Right cardiac atrium (tissue), 5 donors: ENCODE measurements around the gene SLC6A4. TPM values are rescaled to one million over a fixed set of nuclear protein-coding genes. Genes with fewer than 3 reads are reported as not detected.

Source experiments
- ATAC-seq, 2 donors: fragments of 200-7000 bp; cut with Tn5 transposase; one replicate each; pipeline versions ENCODE4 v1.8.0 to v1.9.1; 2020; ENCODE audit warnings: moderate library complexity in 2 of 2, mild to moderate bottlenecking in 1 of 2
- DNase-seq, 3 donors: peaks; one replicate each; pipeline ENCODE4 v3.0.0-alpha.2; 2020
- H3K27ac ChIP-seq: one replicate; pipeline ENCODE4 v1.5.1; 2013; ENCODE audit warnings: mild to moderate bottlenecking, low read length, control low read depth, moderate library complexity
- H3K27me3 ChIP-seq: one replicate; pipeline ENCODE4 v1.6.1; 2013; ENCODE audit not compliant: control insufficient read depth, insufficient read depth
- H3K4me1 ChIP-seq: one replicate; pipeline ENCODE4 v1.6.1; 2013; ENCODE audit warnings: low read length; ENCODE audit not compliant: control insufficient read depth, insufficient read depth
- H3K4me3 ChIP-seq: one replicate; pipeline ENCODE4 v1.5.1; 2013; ENCODE audit warnings: low read length, control low read depth
- H3K9me3 ChIP-seq: one replicate; pipeline ENCODE4 v1.6.1; 2013; ENCODE audit warnings: low read length; ENCODE audit not compliant: control insufficient read depth
- WGBS: extraction: QIAGEN DNeasy Blood & Tissue Kit; methylation state at CpG from one replicate; pipeline ENCODE4 v1.1.7; 2013; 5-methylcytosine and 5-hydroxymethylcytosine counted together
- intact Hi-C, 4 donors: fragments of 100-400 bp; cut with DNase I; formaldehyde crosslinking; loops; one replicate each; pipeline versions ENCODE4 v1.11.0 to v1.14.0; 2022 to 2023
- polyA plus RNA-seq: library from polyadenylated mRNA; stranded (reverse); fragments of 200-250 nt; gene quantifications from one replicate; pipeline ENCODE4 v1.2.3, GENCODE V29; 2013
- total RNA-seq, 4 donors: library from RNA; stranded (reverse); fragmentation: NEBNext Ultra II Directional; extraction: Animal tissue kit (Norgen Biotek cat#: 25700); gene quantifications; one replicate each; pipeline ENCODE4 v1.2.1, GENCODE V29; 2021
- donor health status: healthy with polysubstance abuse.
- donor health status: DM: no; HTN: yes; CAD: no.
- donor health status: DM: no; HTN: no; CAD: no.
- donor health status: DM: no; HTN: yes; CAD: no; lungs with severe emphysema.
- donor health status: DM: yes; HTN: yes; CAD: no.

Gene SLC6A4
- total and polyA plus RNA-seq, 5 donors: 0.19 to 3.3 (median 1.1) TPM

DNA sequence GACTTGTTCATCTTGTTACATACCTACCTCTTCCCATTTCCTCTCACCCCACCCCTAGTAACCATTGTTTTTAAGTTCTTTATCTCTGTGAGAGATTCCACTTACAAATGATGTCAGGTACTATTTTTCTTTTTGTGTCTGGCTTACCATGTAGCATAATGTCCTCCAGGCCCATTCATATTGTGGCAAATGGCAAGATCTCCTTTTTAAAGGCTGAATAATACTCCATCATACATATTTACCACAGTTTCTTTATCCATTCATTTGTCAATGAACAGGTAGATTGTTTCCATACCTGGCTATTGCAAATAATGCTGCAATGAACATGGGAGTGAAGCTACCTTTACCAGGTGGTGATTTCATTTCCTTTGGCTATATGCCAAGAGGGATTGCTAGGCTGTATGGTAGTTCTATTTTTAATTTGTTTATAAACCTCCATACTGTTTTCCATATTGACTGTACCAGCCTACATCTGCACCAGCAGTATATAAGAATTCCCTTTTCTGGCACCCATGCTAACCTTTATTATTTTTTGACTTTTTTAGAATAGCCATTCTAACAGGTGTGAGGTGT is 65.0 kb downstream of the SLC6A4 start:
- Histone ChIP-seq H3K4me1 (no peaks in the 10 kb centered on the region), H3K4me3 (no peak overlapping the region), H3K9me3 (no peaks in the 10 kb centered on the region), H3K27me3 (no peaks in the 10 kb centered on the region), H3K27ac (no peak overlapping the region)
- ATAC-seq (no peak), DNase-seq (no peak)
- intact Hi-C loops: no loop called here

GRCh38 chr17:30165960-30166359 is 69.5 kb downstream of the SLC6A4 start:
- WGBS: 76% methylated on average over 1 of the region's 1 CpG
- Histone ChIP-seq H3K9me3 (no peaks in the 10 kb centered on the region), H3K4me3 (no peak overlapping the region), H3K4me1 (no peaks in the 10 kb centered on the region), H3K27me3 (no peaks in the 10 kb centered on the region), H3K27ac (no peak overlapping the region)
- intact Hi-C loops: no loop called here
- no peak for ATAC-seq
- no peak for DNase-seq

DNA sequence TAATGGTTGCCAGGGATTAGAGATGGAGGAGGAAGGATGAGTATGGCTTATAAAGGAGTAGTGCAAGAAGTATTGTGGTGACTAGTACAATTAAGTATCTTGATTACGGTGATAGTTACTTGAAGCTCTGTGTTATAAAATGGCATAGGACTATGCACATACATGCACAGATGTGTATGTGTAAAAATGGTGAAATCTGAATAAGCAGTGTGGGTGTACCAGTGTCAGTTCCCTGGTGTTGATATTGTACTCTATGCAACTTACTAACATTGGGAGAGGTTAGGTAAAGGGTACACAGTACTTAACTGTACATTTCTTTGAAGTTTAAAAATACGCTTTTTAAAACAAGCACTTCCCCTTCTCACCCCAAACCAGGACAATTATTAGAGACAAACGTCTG is 70.3 kb downstream of the SLC6A4 start:
- Histone ChIP-seq H3K9me3 (no peaks in the 10 kb centered on the region), H3K4me1 (no peaks in the 10 kb centered on the region), H3K4me3 (no peak overlapping the region), H3K27me3 (no peaks in the 10 kb centered on the region), H3K27ac (no peak overlapping the region)
- intact Hi-C loops: no loop called here
- WGBS: 79% methylated on average over 3 of the region's 3 CpGs
- no peak for ATAC-seq
- no peak for DNase-seq

DNA sequence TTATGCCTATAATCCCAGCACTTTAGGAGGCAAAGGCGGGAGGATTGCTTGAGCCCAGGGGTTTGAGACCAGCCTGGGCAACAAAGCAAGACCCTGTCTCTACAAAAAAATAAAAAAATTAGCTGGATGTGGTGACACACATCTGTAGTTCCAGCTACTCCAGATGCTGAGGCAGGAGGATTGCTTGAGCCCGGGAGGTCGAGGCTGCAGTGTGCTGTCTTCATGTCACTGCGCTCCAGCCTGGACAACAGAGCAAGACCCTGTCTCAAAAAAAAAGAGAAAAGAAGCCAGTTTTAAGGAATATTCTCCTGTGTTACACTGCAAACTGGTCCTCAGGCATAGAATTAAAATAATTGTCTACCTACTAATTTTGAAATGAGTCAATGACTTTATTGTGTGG is 71.0 kb downstream of the SLC6A4 start:
- no peak for DNase-seq

DNA sequence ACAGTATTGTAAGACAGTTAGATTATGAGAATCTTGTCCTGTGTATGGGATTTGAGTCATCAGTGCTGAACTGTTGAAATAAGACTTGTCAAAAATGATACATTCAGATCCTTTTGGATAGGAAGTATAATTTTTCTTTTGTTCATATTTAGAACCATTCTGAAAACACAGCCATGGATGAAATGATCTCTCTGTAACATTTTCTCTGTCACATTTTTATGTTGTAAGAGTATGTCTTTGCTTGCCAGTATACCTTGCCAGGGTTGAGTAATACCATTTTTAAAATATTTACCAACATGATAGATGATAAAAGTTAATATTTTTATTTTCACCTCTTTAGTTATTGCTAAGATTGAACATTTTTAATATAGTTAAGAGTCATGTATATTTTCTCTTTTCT is 73.9 kb downstream of the SLC6A4 start:
- Histone ChIP-seq H3K27ac (no peak overlapping the region), H3K9me3 (no peaks in the 10 kb centered on the region), H3K27me3 (no peaks in the 10 kb centered on the region), H3K4me1 (no peaks in the 10 kb centered on the region), H3K4me3 (no peak overlapping the region)
- intact Hi-C loops: no loop called here
- DNase-seq (no peak), ATAC-seq (no peak)

More for the DNA sequence above, 71.0 kb downstream of the SLC6A4 start:
- Histone ChIP-seq H3K27ac (no peak overlapping the region), H3K4me1 (no peaks in the 10 kb centered on the region), H3K4me3 (no peak overlapping the region), H3K9me3 (no peaks in the 10 kb centered on the region), H3K27me3 (no peaks in the 10 kb centered on the region)
- 91% methylated on average over 4 of the region's 4 CpGs for WGBS
- ATAC-seq: no peak
- intact Hi-C loops: no loop called here

DNA sequence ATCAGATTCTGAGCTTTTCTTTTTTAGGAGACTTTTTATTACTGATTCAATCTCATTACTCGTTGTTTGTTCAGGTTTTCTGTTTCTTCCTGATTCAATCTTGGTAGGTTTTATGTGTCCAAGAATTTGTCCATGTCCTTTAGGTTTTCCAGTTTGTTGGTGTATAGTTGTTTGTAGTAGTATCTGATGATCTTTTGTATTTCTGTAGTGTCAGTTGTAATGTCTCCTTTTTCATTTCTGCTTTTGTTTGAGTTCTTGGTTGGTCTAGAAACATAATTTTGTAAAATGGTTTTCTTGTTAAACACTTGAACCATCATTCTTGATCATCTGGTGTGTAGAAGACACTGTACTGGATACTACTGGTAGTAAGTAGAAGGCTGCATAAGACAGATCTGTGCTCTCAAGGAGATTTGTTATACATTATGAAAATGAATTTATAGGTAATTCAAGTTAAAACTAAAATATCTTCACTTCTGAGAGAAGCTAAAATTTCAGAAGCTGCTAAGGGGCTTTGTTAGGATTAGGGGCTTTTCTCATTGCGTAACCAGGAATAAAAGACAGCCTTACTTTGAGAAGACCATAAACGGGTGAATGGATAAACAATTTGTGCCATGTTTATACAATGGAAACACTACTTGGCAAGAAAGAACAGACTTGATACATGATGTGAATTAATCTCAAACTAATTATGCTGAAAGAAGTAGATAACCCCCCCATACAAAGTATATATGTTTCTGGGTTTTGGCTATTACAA is 74.9 kb downstream of the SLC6A4 start:
- H3K27ac ChIP-seq: no peak overlapping the region
- no peaks in the 10 kb centered on the region for H3K27me3 ChIP-seq
- H3K4me3 ChIP-seq: no peak overlapping the region
- no peak for ATAC-seq
- intact Hi-C loops: no loop called here
- WGBS: 97% methylated on average over 3 of the region's 3 CpGs
- no peak for DNase-seq
- no peaks in the 10 kb centered on the region for H3K9me3 ChIP-seq
- no peaks in the 10 kb centered on the region for H3K4me1 ChIP-seq

GRCh38 chr17:30158896-30159625 is 76.4 kb downstream of the SLC6A4 start:
- WGBS: 92% methylated on average over 3 of the region's 3 CpGs
- Histone ChIP-seq H3K4me1 (no peaks in the 10 kb centered on the region), H3K27me3 (no peaks in the 10 kb centered on the region), H3K27ac (no peak overlapping the region), H3K4me3 (no peak overlapping the region), H3K9me3 (no peaks in the 10 kb centered on the region)
- DNase-seq (no peak), ATAC-seq (no peak)
- intact Hi-C loops: no loop called here

- WGBS: over 99% methylated on average over 2 of the region's 2 CpGs
- H3K4me1 ChIP-seq: no peaks in the 10 kb centered on the region
- H3K27ac ChIP-seq: no peak overlapping the region
- no peaks in the 10 kb centered on the region for H3K27me3 ChIP-seq
- intact Hi-C loops: no loop called here
- no peak for ATAC-seq
- H3K4me3 ChIP-seq: no peak overlapping the region
- DNase-seq: no peak
- H3K9me3 ChIP-seq: no peaks in the 10 kb centered on the region
Observed at GRCh38 chr17:30155389-30155788, 80.1 kb downstream of the SLC6A4 start.

DNA sequence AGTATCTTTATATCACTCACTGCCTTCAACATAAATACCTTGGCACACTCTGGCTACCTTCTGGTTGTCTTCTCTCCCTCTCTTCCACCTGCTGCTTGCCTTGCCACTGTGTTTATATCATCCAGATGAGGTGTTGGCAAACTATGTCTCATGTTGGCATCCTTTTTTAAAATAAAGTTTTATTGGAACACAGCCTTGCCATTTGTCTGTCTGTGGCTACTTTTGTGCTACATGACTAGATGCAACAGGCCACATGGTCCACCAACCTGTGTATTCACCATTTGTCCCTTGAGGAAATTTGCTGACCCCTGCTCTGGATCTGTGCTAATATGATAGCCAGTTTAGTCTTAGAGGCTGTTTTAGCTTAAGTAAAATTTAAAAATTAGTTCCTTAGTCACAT is 82.0 kb downstream of the SLC6A4 start:
- DNase-seq: no peak
- no peak overlapping the region for H3K4me3 ChIP-seq
- H3K27me3 ChIP-seq: no peaks in the 10 kb centered on the region
- ATAC-seq: no peak
- H3K9me3 ChIP-seq: no peaks in the 10 kb centered on the region
- H3K27ac ChIP-seq: no peak overlapping the region
- intact Hi-C loops: no loop called here
- H3K4me1 ChIP-seq: no peaks in the 10 kb centered on the region

- no peak overlapping the region for H3K4me3 ChIP-seq
- DNase-seq: no peak
- 96% methylated on average over 4 of the region's 4 CpGs for WGBS
Observed at GRCh38 chr17:30151471-30151870, 84.0 kb downstream of the SLC6A4 start.

GRCh38 chr17:30148376-30148775 is 87.1 kb downstream of the SLC6A4 start:
- DNase-seq (no peak), ATAC-seq (no peak)
- intact Hi-C loops: no loop called here
- no peaks in the 10 kb centered on the region for H3K27me3 ChIP-seq
- no peak overlapping the region for H3K27ac ChIP-seq
- H3K9me3 ChIP-seq: no peaks in the 10 kb centered on the region
- H3K4me1 ChIP-seq: no peaks in the 10 kb centered on the region
- 98% methylated on average over 1 of the region's 1 CpG for WGBS
- H3K4me3 ChIP-seq: no peak overlapping the region

More at GRCh38 chr17:30151471-30151870, 84.0 kb downstream of the SLC6A4 start:
- intact Hi-C loops: no loop called here
- Histone ChIP-seq H3K27me3 (no peaks in the 10 kb centered on the region), H3K27ac (no peak overlapping the region), H3K9me3 (no peaks in the 10 kb centered on the region), H3K4me1 (no peaks in the 10 kb centered on the region)
- no peak for ATAC-seq
